ENCODE data around the gene TAGLN. TPM values are rescaled to one million over a fixed set of nuclear protein-coding genes. Genes with fewer than 3 reads are reported as not detected.

Gene TAGLN
- total RNA-seq, 1 donor: 4,185 TPM

- DNase-seq (ENCODE audit: low read depth): no peak
- TF ChIP-seq CTCF (IDR thresholded peaks at IDR 0.05; ENCODE audit: insufficient read depth, low read depth, low read length): peak; percentile 19
- H3K4me3 ChIP-seq (ENCODE audit: low read depth, low read length): no peak overlapping the region
Measured at GRCh38 chr11:117251506-117251905, 52.3 kb downstream of the TAGLN start.

- no peak for TF ChIP-seq CTCF (IDR thresholded peaks at IDR 0.05; ENCODE audit: insufficient read depth, low read depth, low read length)
- H3K4me3 ChIP-seq (ENCODE audit: low read depth, low read length): no peak overlapping the region
- DNase-seq (ENCODE audit: low read depth): no peak
Measured at GRCh38 chr11:117255966-117256365, 56.8 kb downstream of the TAGLN start.

GRCh38 chr11:117256573-117256972 lies 57.4 kb downstream of the TAGLN start:
- TF ChIP-seq CTCF (IDR thresholded peaks at IDR 0.05; ENCODE audit: insufficient read depth, low read depth, low read length): no peak
- no peak overlapping the region for H3K4me3 ChIP-seq (ENCODE audit: low read depth, low read length)

More at GRCh38 chr11:117256573-117256972, 57.4 kb downstream of the TAGLN start:
- no peak for DNase-seq (ENCODE audit: low read depth)

Other genes starting within 250 kb of the TAGLN start
- gene SIK3, start 100.9 kb upstream of the TAGLN start, total RNA-seq: 14.2 TPM in 2 replicates
- gene PAFAH1B2, start 55.1 kb upstream of the TAGLN start, total RNA-seq: 132 and 200 TPM in 2 replicates
- gene SIDT2, start 20.6 kb upstream of the TAGLN start, total RNA-seq: 23.5 and 24.2 TPM in 2 replicates
- 44.5 and 60.0 TPM in 2 replicates for gene PCSK7, start 32.7 kb downstream of the TAGLN start, total RNA-seq
- gene RNF214, start 33.3 kb downstream of the TAGLN start, total RNA-seq: 11.6 and 14.2 TPM in 2 replicates
- gene BACE1-AS, start 92.0 kb downstream of the TAGLN start, total RNA-seq: 2.6 and 3.5 TPM in 2 replicates
- gene BACE1, start 116.9 kb downstream of the TAGLN start, total RNA-seq: 28.0 and 31.5 TPM in 2 replicates
- 30.3 and 33.7 TPM in 2 replicates for gene CEP164, start 128.5 kb downstream of the TAGLN start, total RNA-seq